Activated T-cell treated with anti-CD3 and anti-CD28 coated beads, Interleukin-2, amount 50 U/mL, for 72 hours (primary cell): ENCODE data around the gene PBX1. TPM values are rescaled to one million over a fixed set of nuclear protein-coding genes. Genes with fewer than 3 reads are reported as not detected.

Experiments used
- ATAC-seq, 2 donors: fragments of 150-1000 bp; cut with Tn5 transposase; replicated peaks in 1 of 2; 2 replicates each; pipeline ENCODE4 v1.10.0; 2021; ENCODE audit warnings: moderate library complexity in 2 of 2, mild to moderate bottlenecking in 1 of 2
- DNase-seq, 2 donors: peaks; one replicate each; pipeline ENCODE4 v3.0.0; 2021 to 2022; ENCODE audit warnings: mixed read lengths in 1 of 2
- H3K27ac Mint-ChIP-seq: one replicate; pipeline ENCODE4 v1.8.0; 2022; ENCODE audit warnings: mild to moderate bottlenecking, moderate library complexity, mixed read lengths
- H3K27me3 Mint-ChIP-seq: one replicate; pipeline ENCODE4 v1.8.0; 2022; ENCODE audit warnings: low read depth, mixed read lengths
- H3K36me3 Mint-ChIP-seq, 2 donors: one replicate each; pipeline ENCODE4 v1.8.0; 2022; ENCODE audit warnings: mixed read lengths in 2 of 2, mild to moderate bottlenecking in 1 of 2; ENCODE audit not compliant: insufficient read depth in 2 of 2
- H3K4me1 Mint-ChIP-seq: one replicate; pipeline ENCODE4 v1.8.0; 2022; ENCODE audit warnings: low read depth, mixed read lengths
- H3K4me3 Mint-ChIP-seq, 2 donors: one replicate each; pipeline ENCODE4 v1.8.0; 2022; ENCODE audit warnings: mild to moderate bottlenecking in 2 of 2, mixed read lengths in 2 of 2, moderate library complexity in 2 of 2
- H3K9me3 Mint-ChIP-seq, 2 donors: one replicate each; pipeline ENCODE4 v1.8.0; 2022; ENCODE audit warnings: mixed read lengths in 2 of 2
- total RNA-seq, 2 donors: library from RNA; stranded (reverse); gene quantifications; one replicate each; pipeline ENCODE4 v1.2.3, GENCODE V29; 2022

Gene PBX1
- total RNA-seq, 2 donors from 2014 or later, result 0.62 to 0.74 TPM

DNA sequence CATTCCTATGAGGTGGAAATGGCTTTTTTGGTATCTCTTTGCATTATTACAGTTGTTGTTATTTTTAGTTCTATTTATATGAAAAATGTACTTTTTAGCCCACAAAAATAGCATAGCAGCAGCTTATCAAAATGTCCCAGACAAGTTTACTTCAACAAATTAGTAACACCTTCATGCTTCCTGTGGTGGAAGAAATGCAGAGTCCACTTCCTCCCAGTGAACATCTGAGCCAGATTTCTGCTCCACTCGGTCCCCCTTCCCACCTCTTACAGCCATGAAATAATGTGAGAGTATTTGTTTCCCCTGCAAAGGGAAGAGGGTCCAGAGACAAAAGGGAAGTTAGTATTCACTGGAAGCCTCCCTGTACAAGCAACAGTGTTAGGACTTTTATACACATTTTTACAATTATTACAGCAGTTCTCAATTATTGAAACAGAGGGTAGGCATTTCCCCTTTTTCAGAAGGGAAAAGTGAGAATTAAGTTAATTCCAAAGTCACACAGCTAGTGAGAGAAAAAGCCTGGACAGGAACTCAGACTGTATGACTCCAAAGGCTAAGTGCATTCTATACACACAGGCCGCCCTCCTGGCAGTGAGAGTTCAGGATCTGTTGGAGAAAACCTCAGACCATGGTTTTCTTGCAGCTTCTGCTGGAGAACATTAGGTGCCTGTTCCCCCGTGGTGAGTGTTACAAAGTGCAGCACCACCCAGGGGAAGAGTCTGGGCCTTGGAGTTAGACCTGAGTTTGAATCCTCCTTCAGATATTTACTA, 126.5 kb downstream of the PBX1 start:
- Mint-ChIP-seq H3K27me3 (no peaks in the 10 kb centered on the region), H3K36me3 (no peaks in the 10 kb centered on the region), H3K9me3 (peaks cover 0 to 2% of the 10 kb centered on the region in 2 donors), H3K27ac (no peak overlapping the region), H3K4me3 (no peak overlapping the region), H3K4me1 (no peaks in the 10 kb centered on the region)
- ATAC-seq (no peak), DNase-seq (no peak)

DNA sequence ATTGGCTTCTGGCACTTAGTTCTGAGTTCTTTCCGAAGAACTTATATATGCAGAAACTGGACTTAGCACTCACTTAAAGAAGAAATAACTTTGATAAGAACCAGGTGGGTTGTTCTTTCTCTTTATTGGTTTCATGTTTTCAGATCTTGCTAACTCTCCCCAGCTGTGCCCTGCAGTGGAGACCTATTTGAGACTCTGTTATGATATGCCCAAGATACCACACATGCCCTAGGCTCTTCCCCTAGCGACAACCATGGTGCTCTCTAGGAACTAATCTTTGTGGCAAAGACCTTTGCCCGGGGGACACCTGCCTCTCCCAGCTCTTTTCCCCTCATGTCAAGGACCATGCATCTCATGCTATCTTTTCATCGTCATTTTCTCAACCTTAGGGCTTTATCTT, 128.8 kb downstream of the PBX1 start:
- no peak for ATAC-seq
- peaks cover 0 to 2% of the 10 kb centered on the region in 2 donors for H3K9me3 Mint-ChIP-seq
- H3K4me1 Mint-ChIP-seq, result no peaks in the 10 kb centered on the region
- no peaks in the 10 kb centered on the region for H3K27me3 Mint-ChIP-seq
- no peak for DNase-seq
- no peak overlapping the region for H3K27ac Mint-ChIP-seq
- H3K4me3 Mint-ChIP-seq, result no peak overlapping the region
- H3K36me3 Mint-ChIP-seq, result no peaks in the 10 kb centered on the region

DNA sequence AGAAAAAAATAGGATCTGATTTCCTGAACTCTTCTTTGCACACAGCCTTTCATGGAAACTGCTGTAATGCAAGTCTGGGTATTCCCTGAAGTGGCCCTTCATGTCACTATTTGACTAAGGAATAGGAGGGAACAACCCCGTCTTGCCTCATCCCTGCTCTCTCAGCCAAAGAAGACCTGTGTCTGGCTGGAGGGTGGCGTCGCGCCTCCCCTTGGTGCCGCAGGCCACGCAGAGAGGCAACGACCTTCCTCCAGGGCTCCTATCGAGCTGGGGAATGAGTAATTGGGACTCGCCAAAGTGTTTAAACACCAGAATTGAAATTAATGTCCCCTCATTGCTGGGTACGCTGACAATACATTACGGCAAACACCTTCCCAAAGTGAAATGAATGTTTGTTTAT, 129.8 kb downstream of the PBX1 start:
- no peak overlapping the region for H3K4me3 Mint-ChIP-seq
- H3K27me3 Mint-ChIP-seq, result no peaks in the 10 kb centered on the region
- no peak overlapping the region for H3K27ac Mint-ChIP-seq
- DNase-seq, result no peak
- no peaks in the 10 kb centered on the region for H3K36me3 Mint-ChIP-seq
- no peaks in the 10 kb centered on the region for H3K4me1 Mint-ChIP-seq
- H3K9me3 Mint-ChIP-seq, result peaks cover 0 to 2% of the 10 kb centered on the region in 2 donors
- ATAC-seq, result no peak

DNA sequence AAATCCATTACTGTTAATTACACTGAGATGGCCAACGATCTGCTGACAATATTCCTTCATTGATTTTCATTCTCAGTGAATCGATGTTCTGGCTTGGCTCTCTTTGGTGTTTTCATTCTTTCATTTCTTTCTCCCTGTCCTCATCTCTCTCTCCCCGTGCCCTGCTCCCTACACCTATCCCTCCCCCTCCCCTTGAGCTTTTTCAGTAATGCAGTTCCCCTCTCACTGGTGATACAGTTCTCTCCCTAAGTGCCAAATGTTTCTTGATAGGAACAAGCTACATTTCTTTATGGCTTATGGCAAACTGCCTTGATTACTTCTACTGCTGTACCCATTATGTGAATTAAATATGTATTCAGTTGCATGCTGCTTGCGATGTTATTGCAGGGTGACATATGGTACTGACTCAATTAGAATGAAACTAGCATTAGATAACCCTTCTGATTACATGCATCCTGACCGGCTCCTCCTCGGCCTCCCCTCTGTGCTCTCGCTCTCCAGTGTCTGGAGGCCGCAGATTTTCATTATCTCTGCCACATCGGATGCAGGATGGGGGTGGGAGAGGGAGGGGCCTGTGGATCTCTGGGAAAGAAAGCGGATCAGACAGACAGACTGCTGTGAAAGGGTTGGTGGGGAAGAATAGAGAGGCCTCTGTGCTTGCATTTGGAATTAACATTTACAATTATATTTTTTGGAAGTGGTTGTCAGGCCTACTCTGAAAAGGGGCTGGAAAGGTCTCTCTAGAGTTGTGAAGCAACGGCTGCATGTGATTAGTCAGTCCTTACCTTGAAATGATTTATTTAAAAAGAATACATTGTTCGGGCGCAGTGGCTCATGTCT, 130.9 kb downstream of the PBX1 start:
- Mint-ChIP-seq H3K27ac (no peak overlapping the region), H3K4me3 (no peak overlapping the region), H3K27me3 (no peaks in the 10 kb centered on the region), H3K4me1 (no peaks in the 10 kb centered on the region), H3K36me3 (no peaks in the 10 kb centered on the region), H3K9me3 (peaks cover 0 to 2% of the 10 kb centered on the region in 2 donors)
- no peak for DNase-seq
- ATAC-seq, result no peak

- no peaks in the 10 kb centered on the region for H3K4me1 Mint-ChIP-seq
- H3K9me3 Mint-ChIP-seq, result peaks cover 0 to 2% of the 10 kb centered on the region in 2 donors
- H3K27ac Mint-ChIP-seq, result no peak overlapping the region
- DNase-seq, result no peak
- no peaks in the 10 kb centered on the region for H3K27me3 Mint-ChIP-seq
- no peak for ATAC-seq
- H3K36me3 Mint-ChIP-seq, result no peaks in the 10 kb centered on the region
- no peak overlapping the region for H3K4me3 Mint-ChIP-seq
These were observed 133.4 kb downstream of the PBX1 start for GRCh38 chr1:164692420-164692819.

- Mint-ChIP-seq H3K36me3 (no peaks in the 10 kb centered on the region), H3K4me1 (no peaks in the 10 kb centered on the region), H3K27me3 (no peaks in the 10 kb centered on the region), H3K27ac (no peak overlapping the region), H3K4me3 (no peak overlapping the region), H3K9me3 (no peaks in the 10 kb centered on the region)
- ATAC-seq (no peak), DNase-seq (no peak)
These were observed 134.8 kb downstream of the PBX1 start for GRCh38 chr1:164693564-164694359.

DNA sequence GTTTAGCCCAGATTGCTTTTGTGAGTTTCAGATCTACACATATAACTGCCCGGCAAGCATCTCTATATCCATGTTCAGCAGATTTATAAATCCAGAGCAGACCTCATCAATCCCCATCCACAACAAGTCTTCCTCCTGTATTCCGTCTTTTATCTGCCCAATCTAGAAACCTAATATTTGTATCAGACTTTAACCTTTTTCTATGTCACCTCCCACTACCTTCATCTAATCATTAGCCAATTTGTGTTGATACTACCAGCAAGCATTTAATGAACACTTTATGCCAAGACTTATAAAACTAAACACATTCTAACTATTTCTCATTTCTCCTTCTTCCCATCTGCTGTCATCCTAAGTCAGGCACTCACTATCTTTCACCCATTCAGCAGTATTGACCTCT, 135.5 kb downstream of the PBX1 start:
- H3K27me3 Mint-ChIP-seq, result no peaks in the 10 kb centered on the region
- H3K36me3 Mint-ChIP-seq, result no peaks in the 10 kb centered on the region
- DNase-seq, result no peak

GRCh38 chr1:164695956-164696665, 137.1 kb downstream of the PBX1 start:
- no peaks in the 10 kb centered on the region for H3K4me1 Mint-ChIP-seq
- H3K9me3 Mint-ChIP-seq, result no peaks in the 10 kb centered on the region
- no peak for ATAC-seq
- H3K27ac Mint-ChIP-seq, result no peak overlapping the region
- H3K27me3 Mint-ChIP-seq, result no peaks in the 10 kb centered on the region
- no peak overlapping the region for H3K4me3 Mint-ChIP-seq
- H3K36me3 Mint-ChIP-seq, result no peaks in the 10 kb centered on the region
- DNase-seq, result no peak

More for the DNA sequence above, 135.5 kb downstream of the PBX1 start:
- Mint-ChIP-seq H3K9me3 (no peaks in the 10 kb centered on the region), H3K4me1 (no peaks in the 10 kb centered on the region), H3K27ac (no peak overlapping the region), H3K4me3 (no peak overlapping the region)
- ATAC-seq, result no peak

DNA sequence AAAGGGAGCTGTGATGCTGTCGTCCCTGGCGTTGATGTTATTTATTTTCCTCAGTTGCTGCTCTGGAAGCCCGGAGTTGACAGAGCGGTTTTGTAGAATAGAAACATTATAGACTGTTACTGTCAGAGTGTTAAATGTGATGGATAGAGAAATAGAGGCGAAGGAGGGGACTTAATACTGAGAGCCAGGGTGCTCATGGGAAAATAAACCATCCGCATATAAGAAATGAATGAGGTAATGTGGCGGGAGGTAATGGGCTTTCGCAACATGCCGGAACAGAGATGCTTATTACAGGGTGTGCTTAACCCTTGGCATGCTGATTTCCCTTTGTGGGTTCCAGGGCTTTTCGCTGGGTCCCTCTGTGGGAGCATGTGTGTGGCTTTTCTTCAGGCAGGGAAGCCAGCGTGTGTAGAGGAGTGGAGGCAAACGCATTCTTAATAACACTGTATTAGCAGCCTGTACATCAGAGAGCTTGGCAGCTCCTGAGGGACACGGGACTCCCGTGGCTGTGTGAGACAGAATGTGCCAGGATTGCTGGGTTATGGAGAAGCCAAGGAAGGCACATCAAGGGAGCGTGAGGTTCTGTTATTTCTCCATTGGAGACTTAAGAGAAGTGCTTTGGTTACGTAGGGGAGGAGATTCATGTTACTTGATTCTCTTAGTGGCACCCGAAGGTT, 141.0 kb downstream of the PBX1 start:
- ATAC-seq, result no peak
- Mint-ChIP-seq H3K27ac (no peak overlapping the region), H3K36me3 (no peaks in the 10 kb centered on the region), H3K4me1 (no peaks in the 10 kb centered on the region), H3K4me3 (no peak overlapping the region), H3K27me3 (no peaks in the 10 kb centered on the region), H3K9me3 (no peaks in the 10 kb centered on the region)
- DNase-seq, result no peak

DNA sequence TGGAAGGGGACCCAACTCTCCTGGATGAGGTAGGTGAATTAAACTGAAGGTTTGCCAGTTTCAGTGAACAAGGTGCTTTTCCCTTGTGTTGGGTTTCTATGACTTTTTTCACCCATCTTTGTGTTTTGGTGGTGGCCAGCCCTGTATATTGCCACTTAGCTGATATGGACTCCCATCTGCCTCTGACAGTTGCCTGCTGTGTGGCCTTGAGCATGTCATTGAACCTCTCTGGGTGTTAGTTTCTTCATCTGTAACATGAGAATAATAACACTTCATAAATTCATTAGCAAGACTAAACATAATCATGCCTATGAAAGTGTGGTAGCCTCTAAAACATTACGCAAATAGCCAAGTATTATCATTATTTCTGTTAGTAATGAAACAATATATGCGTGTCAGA, 141.7 kb downstream of the PBX1 start:
- Mint-ChIP-seq H3K27ac (no peak overlapping the region), H3K27me3 (no peaks in the 10 kb centered on the region), H3K36me3 (no peaks in the 10 kb centered on the region), H3K4me1 (no peaks in the 10 kb centered on the region), H3K4me3 (no peak overlapping the region), H3K9me3 (no peaks in the 10 kb centered on the region)
- no peak for ATAC-seq
- no peak for DNase-seq

- H3K27me3 Mint-ChIP-seq, result no peaks in the 10 kb centered on the region
- H3K4me3 Mint-ChIP-seq, result no peak overlapping the region
- H3K9me3 Mint-ChIP-seq, result no peaks in the 10 kb centered on the region
- H3K36me3 Mint-ChIP-seq, result no peaks in the 10 kb centered on the region
- ATAC-seq (no peak), DNase-seq (no peak)
- H3K27ac Mint-ChIP-seq, result no peak overlapping the region
- H3K4me1 Mint-ChIP-seq, result no peaks in the 10 kb centered on the region
These were observed 142.3 kb downstream of the PBX1 start for GRCh38 chr1:164701189-164701761.

DNA sequence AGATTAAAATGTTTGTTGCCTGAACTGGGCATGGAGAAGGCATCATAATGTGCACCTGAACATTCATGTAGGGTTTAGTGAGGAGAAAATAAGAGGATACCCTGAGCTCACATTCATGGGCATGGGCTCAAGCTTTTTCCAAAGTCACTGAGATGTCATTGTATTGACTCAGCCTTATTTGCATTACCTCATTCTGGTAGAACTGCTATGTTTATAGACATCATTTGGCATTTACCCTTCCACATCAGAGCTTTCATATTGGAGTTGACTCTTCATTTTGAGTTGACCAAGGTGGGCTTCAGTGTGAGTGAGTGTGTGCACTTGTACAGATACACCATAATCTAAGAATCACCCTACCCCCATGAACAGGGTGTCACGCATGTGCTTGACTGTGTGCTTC, 143.2 kb downstream of the PBX1 start:
- H3K4me3 Mint-ChIP-seq, result no peak overlapping the region
- H3K36me3 Mint-ChIP-seq, result no peaks in the 10 kb centered on the region
- no peaks in the 10 kb centered on the region for H3K4me1 Mint-ChIP-seq
- no peak for ATAC-seq
- no peaks in the 10 kb centered on the region for H3K9me3 Mint-ChIP-seq
- H3K27ac Mint-ChIP-seq, result no peak overlapping the region
- DNase-seq, result no peak
- no peaks in the 10 kb centered on the region for H3K27me3 Mint-ChIP-seq
